ENCODE measurements around the gene KIAA0232.

The KIAA0232 gene

DNA sequence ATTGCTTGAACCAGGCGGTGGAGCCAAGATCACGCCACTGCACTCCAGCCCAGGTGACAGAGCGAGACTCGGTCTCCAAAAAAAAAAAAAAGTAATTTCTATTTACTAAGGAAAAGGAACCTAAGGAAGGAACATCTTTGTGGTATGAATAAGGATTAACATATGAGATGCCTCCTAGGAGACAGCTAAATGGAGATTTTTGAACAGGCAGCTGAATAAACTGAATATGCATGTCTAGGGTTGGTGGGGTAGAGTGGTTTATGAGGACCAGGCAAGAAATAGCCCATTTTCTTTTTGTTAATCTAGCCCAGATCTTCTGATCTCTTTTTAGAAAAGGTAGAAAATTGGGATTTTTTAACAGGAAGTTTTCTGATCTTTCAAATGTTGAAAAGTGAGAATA is 67.2 kb downstream of the KIAA0232 start:
- TF ChIP-seq, protein P1, sequence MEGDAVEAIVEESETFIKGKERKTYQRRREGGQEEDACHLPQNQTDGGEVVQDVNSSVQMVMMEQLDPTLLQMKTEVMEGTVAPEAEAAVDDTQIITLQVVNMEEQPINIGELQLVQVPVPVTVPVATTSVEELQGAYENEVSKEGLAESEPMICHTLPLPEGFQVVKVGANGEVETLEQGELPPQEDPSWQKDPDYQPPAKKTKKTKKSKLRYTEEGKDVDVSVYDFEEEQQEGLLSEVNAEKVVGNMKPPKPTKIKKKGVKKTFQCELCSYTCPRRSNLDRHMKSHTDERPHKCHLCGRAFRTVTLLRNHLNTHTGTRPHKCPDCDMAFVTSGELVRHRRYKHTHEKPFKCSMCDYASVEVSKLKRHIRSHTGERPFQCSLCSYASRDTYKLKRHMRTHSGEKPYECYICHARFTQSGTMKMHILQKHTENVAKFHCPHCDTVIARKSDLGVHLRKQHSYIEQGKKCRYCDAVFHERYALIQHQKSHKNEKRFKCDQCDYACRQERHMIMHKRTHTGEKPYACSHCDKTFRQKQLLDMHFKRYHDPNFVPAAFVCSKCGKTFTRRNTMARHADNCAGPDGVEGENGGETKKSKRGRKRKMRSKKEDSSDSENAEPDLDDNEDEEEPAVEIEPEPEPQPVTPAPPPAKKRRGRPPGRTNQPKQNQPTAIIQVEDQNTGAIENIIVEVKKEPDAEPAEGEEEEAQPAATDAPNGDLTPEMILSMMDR (IDR thresholded peaks at IDR 0.05; ENCODE audit: low read depth, low read length, missing control alignments), result no peak
- H3K4me3 ChIP-seq (ENCODE audit: low read depth, low read length), result no peak overlapping the region
- DNase-seq (ENCODE audit: low read depth), result no peak
- in situ Hi-C loops (cut with HindIII; ENCODE audit: low sequenced_read_pairs), result no loop called here

DNA sequence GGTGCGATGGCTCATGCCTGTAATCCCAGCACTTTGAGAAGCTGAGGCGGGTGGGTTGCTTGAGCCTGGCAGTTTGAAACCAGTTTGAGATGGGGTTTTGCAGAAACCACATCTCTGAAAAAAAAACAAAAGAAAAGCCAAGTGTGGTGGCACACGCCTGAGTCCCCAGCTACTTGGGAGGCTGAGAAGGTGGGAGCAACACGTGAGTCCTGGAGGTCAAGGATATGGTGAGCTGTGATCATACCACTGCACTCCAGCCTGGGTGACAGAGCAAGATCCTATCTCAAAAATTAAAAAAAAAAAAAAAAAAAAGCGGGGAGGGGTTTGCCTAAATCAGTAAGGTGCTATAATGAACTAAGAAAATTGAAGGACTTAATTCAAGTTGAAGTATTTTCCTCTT is 68.9 kb downstream of the KIAA0232 start:
- DNase-seq (ENCODE audit: low read depth), result no peak
- H3K4me3 ChIP-seq (ENCODE audit: low read depth, low read length), result no peak overlapping the region
- in situ Hi-C loops (cut with HindIII; ENCODE audit: low sequenced_read_pairs), result no loop called here
- TF ChIP-seq, protein P1 (IDR thresholded peaks at IDR 0.05; ENCODE audit: low read depth, low read length, missing control alignments), result no peak

DNA sequence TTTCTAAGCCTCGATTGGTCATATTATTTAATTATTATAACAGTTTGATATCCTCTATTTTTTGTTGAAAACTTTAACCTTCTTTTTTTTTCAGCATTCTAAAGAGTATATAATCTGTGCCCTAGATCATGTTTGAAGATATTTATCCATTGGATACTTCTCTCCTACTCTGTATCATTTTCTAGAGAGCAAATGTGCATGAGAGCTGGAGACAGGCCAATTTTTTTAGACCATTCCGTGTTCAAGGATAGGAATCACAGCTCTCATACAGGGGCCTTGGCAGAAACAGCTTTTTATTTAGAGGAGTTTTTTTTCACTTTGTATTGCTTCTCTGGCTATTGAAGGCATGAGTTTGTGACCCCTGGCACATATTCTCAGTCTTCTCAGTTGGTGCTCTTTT is 69.4 kb downstream of the KIAA0232 start:
- TF ChIP-seq, protein P1 (IDR thresholded peaks at IDR 0.05; ENCODE audit: low read depth, low read length, missing control alignments), result no peak
- no peak for DNase-seq (ENCODE audit: low read depth)
- H3K4me3 ChIP-seq (ENCODE audit: low read depth, low read length), result no peak overlapping the region
- in situ Hi-C loops (cut with HindIII; ENCODE audit: low sequenced_read_pairs), result no loop called here

DNA sequence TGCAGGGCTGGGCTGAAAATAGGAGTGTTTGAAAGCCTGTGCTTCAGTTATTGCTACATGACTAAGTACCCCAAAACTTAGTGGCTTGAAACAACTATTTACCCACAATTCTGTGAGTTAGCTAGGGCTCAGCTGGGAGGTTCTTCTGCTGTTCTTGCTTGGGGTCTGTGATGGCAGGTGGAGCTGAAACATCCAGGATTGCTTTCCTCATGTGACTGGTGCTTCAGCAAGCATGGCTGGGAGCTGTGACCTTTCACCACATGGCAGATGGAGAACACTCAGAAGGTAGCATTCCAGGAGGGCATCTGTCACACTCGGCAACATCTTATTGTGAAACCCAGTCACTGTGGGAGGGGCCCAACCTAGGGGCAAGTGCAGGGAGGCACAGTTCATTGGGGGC is 70.1 kb downstream of the KIAA0232 start:
- H3K4me3 ChIP-seq (ENCODE audit: low read depth, low read length), result no peak overlapping the region
- in situ Hi-C loops (cut with HindIII; ENCODE audit: low sequenced_read_pairs), result no loop called here
- DNase-seq (ENCODE audit: low read depth), result no peak
- TF ChIP-seq, protein P1 (IDR thresholded peaks at IDR 0.05; ENCODE audit: low read depth, low read length, missing control alignments), result no peak

DNA sequence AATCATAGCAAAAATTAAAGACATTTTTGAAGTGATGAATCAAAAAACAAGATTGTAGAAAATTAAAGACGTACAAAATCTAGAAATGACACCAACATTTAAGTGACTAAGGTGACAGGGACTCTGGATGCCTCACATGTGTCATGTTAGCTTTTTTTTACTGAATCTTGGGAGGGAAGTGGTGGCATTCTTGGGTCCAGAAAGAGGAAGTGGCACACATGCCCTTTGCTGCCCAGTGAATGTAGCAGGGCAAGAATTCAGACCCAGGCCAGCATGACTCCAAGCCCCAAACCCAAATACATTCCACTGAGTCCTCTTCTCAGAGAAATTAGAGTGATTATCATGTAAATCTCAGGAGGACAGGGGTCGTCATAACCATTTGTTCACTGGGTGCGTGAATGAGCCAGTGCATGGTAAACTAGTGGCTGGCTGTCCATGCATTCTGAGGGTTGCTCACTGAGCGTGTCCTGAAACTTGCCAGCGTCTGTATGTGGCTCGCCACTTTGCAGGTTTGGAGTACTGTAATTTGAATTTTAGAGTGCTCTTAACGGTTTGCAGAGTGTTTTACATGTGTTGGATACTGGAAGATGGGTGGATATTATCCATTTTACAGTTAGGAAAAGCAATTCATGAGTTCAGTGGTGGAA is 71.7 kb downstream of the KIAA0232 start:
- no peak overlapping the region for H3K4me3 ChIP-seq (ENCODE audit: low read depth, low read length)
- DNase-seq (ENCODE audit: low read depth), result no peak
- in situ Hi-C loops (cut with HindIII; ENCODE audit: low sequenced_read_pairs), result no loop called here
- TF ChIP-seq, protein P1 (IDR thresholded peaks at IDR 0.05; ENCODE audit: low read depth, low read length, missing control alignments), result no peak

DNA sequence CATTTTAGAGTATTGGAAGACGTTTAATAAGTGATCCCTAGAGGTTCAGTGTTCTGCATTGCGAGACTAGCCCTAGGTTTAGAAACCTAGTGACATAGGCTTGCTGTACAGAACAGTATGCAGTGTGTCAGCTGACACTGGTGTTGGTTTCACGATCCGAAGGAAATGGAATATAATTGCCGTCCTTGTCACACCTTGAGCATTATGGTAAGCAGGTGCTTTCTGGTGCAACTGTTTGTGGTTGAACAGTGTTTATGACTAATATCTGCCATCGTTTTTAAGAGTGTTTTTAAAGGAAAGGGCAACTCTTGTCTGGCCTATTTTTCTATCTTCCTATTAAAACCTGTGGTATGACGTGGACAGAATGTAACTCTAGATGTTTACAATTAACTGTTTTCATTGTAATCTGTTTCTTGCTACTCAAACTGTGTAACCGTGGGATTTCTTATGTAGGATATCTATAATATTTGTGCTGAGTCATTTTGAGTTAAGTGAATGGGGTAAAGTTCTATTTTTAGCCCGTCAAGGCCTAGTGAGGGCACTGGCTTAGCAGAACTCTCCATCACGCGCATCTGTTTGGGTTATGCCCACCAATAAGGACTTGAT is 73.3 kb downstream of the KIAA0232 start:
- H3K4me3 ChIP-seq (ENCODE audit: low read depth, low read length), result no peak overlapping the region
- TF ChIP-seq, protein P1 (IDR thresholded peaks at IDR 0.05; ENCODE audit: low read depth, low read length, missing control alignments), result no peak
- DNase-seq (ENCODE audit: low read depth), result no peak
- in situ Hi-C loops (cut with HindIII; ENCODE audit: low sequenced_read_pairs), result no loop called here

All from astrocyte of the cerebellum (primary cell).